NB4 (cell line): ENCODE measurements around the gene CNTN5.

ENCODE experiments used
- DNase-seq: peaks from one replicate; pipeline ENCODE4 v3.0.0; 2010; ENCODE audit warnings: low read depth
- H3K4me3 ChIP-seq: one replicate; pipeline ENCODE4 v1.5.1; 2011; ENCODE audit warnings: mild to moderate bottlenecking, low read depth, low read length, moderate library complexity
- CTCF ChIP-seq: IDR thresholded peaks from one replicate; pipeline ENCODE4 v1.5.1; 2012; ENCODE audit warnings: low read depth, low read length
- MAX ChIP-seq: IDR thresholded peaks from 2 replicates; pipeline ENCODE4 v1.6.1; 2011; ENCODE audit warnings: low read depth, low read length
- MYC ChIP-seq: IDR thresholded peaks from 2 replicates; pipeline ENCODE4 v1.6.1; 2011; ENCODE audit warnings: low read depth, low read length
- POLR2A ChIP-seq: IDR thresholded peaks from 2 replicates; pipeline ENCODE4 v1.6.1; 2011; ENCODE audit warnings: mild to moderate bottlenecking; ENCODE audit not compliant: insufficient read length; ENCODE audit errors: extremely low read depth

Gene CNTN5

DNA sequence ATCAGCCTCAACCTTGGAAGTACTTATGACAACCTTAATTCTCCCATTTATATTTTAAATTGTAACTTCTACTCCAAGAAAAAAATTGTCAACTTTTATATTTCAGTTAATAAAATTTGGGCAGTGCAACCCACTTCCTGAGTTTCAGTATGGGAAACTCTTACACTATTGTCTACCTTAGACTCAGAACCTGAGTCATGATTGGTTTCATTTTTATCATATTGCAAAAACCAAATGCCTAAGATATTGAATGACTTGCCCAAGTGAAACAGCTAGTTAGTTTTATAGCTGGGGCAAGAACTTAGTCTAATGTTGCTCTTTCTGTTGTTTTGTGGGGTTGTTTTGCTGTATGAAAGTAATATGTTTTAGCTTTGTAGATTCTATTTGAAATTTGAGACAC is 1332.3 kb downstream of the CNTN5 start:
- no peak for DNase-seq
- H3K4me3 ChIP-seq, result no peak overlapping the region
- no peak for TF ChIP-seq CTCF
- TF ChIP-seq MAX, result no peak
- TF ChIP-seq MYC, result no peak
- no peak for TF ChIP-seq POLR2A

DNA sequence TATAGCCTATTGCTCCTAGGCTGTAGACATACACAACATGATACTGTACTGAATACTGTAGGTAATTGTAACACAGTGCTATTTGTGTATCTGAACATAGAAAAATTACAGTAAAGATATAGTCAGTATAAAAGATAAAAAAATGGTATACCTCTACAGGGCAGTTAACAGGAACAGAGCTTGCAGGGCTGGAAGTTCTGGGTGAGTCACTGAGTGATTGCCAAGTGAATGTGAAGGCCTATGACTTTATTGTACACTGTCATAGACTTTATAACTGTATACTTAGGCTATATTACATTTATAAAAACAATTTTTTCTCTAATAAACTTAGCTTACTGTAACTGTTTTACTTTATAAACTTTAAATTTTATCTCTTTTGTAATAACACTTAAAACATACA is 1334.0 kb downstream of the CNTN5 start:
- no peak for DNase-seq
- TF ChIP-seq MYC (no peak), MAX (no peak), POLR2A (no peak), CTCF (no peak)
- H3K4me3 ChIP-seq, result no peak overlapping the region

DNA sequence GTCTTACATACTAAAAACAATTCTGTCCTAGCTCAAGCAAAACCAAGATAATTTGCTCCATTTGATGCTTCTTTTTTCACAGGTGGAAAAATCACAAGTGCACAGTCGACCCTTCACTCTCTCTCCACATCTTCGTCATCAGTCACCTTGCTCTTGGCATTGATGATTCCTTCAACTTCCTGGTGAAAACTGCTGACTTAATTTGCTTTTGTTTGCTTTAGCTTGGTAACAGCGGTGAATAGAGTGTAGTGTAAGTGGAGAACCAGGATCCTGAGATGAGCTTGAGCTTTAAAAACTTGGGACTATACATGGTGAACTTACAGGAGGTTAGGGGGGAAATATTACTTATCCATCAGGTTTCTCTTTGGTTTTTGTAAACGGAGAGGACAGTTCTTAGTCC is 1335.3 kb downstream of the CNTN5 start:
- no peak overlapping the region for H3K4me3 ChIP-seq
- DNase-seq, result no peak
- TF ChIP-seq MAX (no peak), MYC (no peak), POLR2A (no peak), CTCF (no peak)

GRCh38 chr11:100359281-100359680 is 1338.5 kb downstream of the CNTN5 start:
- H3K4me3 ChIP-seq, result no peak overlapping the region
- TF ChIP-seq MYC (no peak), CTCF (no peak), POLR2A (no peak), MAX (no peak)
- DNase-seq, result no peak

- no peak for DNase-seq
- TF ChIP-seq MYC (no peak), MAX (no peak), CTCF (no peak), POLR2A (no peak)
- H3K4me3 ChIP-seq, result no peak overlapping the region
Observed at GRCh38 chr11:100367892-100368291, 1347.1 kb downstream of the CNTN5 start.

- TF ChIP-seq MAX, result no peak
- no peak for TF ChIP-seq POLR2A
- TF ChIP-seq CTCF, result no peak
- TF ChIP-seq MYC, result no peak
- H3K4me3 ChIP-seq, result no peak overlapping the region
- no peak for DNase-seq
Observed at GRCh38 chr11:100383357-100383865, 1362.7 kb downstream of the CNTN5 start.
